Body of pancreas (tissue), 4 donors: ENCODE results near the gene PSEN2. TPM values are rescaled to one million over a fixed set of nuclear protein-coding genes. Genes with fewer than 3 reads are reported as not detected.

ENCODE experiments used
- ATAC-seq: fragments of 150-250 bp; one replicate; pipeline ENCODE4 v1.9.1; 2016
- DNase-seq, 4 donors: peaks; one replicate each; pipeline ENCODE4 v3.0.0-alpha.2; 2019
- H3K27ac ChIP-seq, 4 donors: fragments of 200-600 bp; sonication (generic); 1 replicate in 3 of 4; 2 replicates in 1 of 4; pipeline versions ENCODE4 v1.5.1 to v1.6.1; 2016 to 2019; ENCODE audit warnings: mild to moderate bottlenecking in 1 of 4, mixed read lengths in 1 of 4, moderate library complexity in 1 of 4
- H3K27me3 ChIP-seq, 2 donors: fragments of 200-600 bp; sonication (generic); one replicate each; pipeline ENCODE4 v1.6.0; 2016; ENCODE audit warnings: mild to moderate bottlenecking in 1 of 2
- H3K36me3 ChIP-seq, 2 donors: fragments of 200-600 bp; sonication (generic); replicated peaks in 1 of 2; 2 replicates each; pipeline ENCODE4 v1.5.1; 2016; ENCODE audit warnings: low read depth in 2 of 2; ENCODE audit not compliant: insufficient read depth in 1 of 2
- H3K4me1 ChIP-seq: fragments of 200-600 bp; sonication (generic); one replicate; pipeline ENCODE4 v1.6.0; 2016
- H3K4me3 ChIP-seq, 2 donors: fragments of 200-600 bp; sonication (generic); 1 replicate in 1 of 2; 2 replicates in 1 of 2; pipeline ENCODE4 v1.5.1; 2016 to 2019
- H3K9me3 ChIP-seq, 3 donors: fragments of 200-600 bp; sonication (generic); 1 replicate in 2 of 3; 2 replicates in 1 of 3; pipeline ENCODE4 v1.5.1; 2016
- CTCF ChIP-seq, 7 experiments: fragments of 450-650 bp in 4 of 7; fragments of 200-600 bp in 3 of 7; sonication (generic) in 3 of 7; IDR thresholded peaks; one replicate each; pipeline ENCODE4 v1.5.1; 2016 to 2019; ENCODE audit warnings: antibody characterized with exemption in 7 of 7
- POLR2A ChIP-seq, 3 donors: fragments of 450-650 bp; IDR thresholded peaks; one replicate each; pipeline ENCODE4 v1.6.1; 2016; ENCODE audit warnings: antibody characterized with exemption in 3 of 3, mild to moderate bottlenecking in 2 of 3
- WGBS, 2 donors: methylation state at CpG; one replicate each; pipeline ENCODE4 v1.1.5; 2017; 5-methylcytosine and 5-hydroxymethylcytosine counted together
- intact Hi-C: fragments of 100-400 bp; cut with DNase I; formaldehyde crosslinking; loops from one replicate; pipeline ENCODE4 v1.15.1; 2023
- total RNA-seq, 2 donors: library from RNA; depleted of rRNA; stranded (reverse); fragments of >200 nt; gene quantifications; one replicate each; pipeline ENCODE4 v1.1.0, GENCODE V29; 2016

Gene PSEN2
- total RNA-seq, 2 donors from 2014 or later: 80.9 to 98.9 TPM

- ATAC-seq: no peak
- H3K9me3 ChIP-seq: no peaks in the 10 kb centered on the region
- intact Hi-C loops: no loop called here
- no peak for DNase-seq
- TF ChIP-seq CTCF (IDR thresholded peaks at IDR 0.05) (no peak), POLR2A (IDR thresholded peaks at IDR 0.05) (no peak)
- whole genome bisulfite sequencing, 2 donors: 79 to 92% methylated on average over 2 to 9 of the region's 11 CpGs
- H3K4me1 ChIP-seq: no peaks in the 10 kb centered on the region
- H3K27me3 ChIP-seq: no peaks in the 10 kb centered on the region
- H3K27ac ChIP-seq: no peak overlapping the region
- H3K4me3 ChIP-seq: no peak overlapping the region
- H3K36me3 ChIP-seq: peaks cover 24 to 54% of the 10 kb centered on the region in 2 donors
These were observed 20.9 kb downstream of the PSEN2 start for GRCh38 chr1:226891346-226891745.

- Histone ChIP-seq H3K4me3 (no peak overlapping the region), H3K4me1 (no peaks in the 10 kb centered on the region), H3K27me3 (no peaks in the 10 kb centered on the region), H3K36me3 (peaks cover 24 to 54% of the 10 kb centered on the region in 2 donors), H3K27ac (no peak overlapping the region), H3K9me3 (no peaks in the 10 kb centered on the region)
- ATAC-seq (peak; percentile 14), DNase-seq (no peak)
- 76 to 87% methylated on average over 17 of the region's 17 CpGs for WGBS, 2 donors
- TF ChIP-seq POLR2A (IDR thresholded peaks at IDR 0.05) (no peak), CTCF (IDR thresholded peaks at IDR 0.05) (no peak)
- intact Hi-C loops: no loop called here
These were observed 21.6 kb downstream of the PSEN2 start for GRCh38 chr1:226891846-226892523.

- H3K36me3 ChIP-seq: peaks cover 24 to 52% of the 10 kb centered on the region in 2 donors
- H3K27ac ChIP-seq: no peak overlapping the region
- no peaks in the 10 kb centered on the region for H3K27me3 ChIP-seq
- DNase-seq (no peak), ATAC-seq (no peak)
- no peak for TF ChIP-seq CTCF (IDR thresholded peaks at IDR 0.05)
- no peak for TF ChIP-seq POLR2A (IDR thresholded peaks at IDR 0.05)
- WGBS, 2 donors: 70 to 74% methylated on average over 6 to 8 of the region's 8 CpGs
- intact Hi-C loops: no loop called here
- H3K9me3 ChIP-seq: no peaks in the 10 kb centered on the region
- H3K4me1 ChIP-seq: no peaks in the 10 kb centered on the region
- no peak overlapping the region for H3K4me3 ChIP-seq
These were observed 22.1 kb downstream of the PSEN2 start for GRCh38 chr1:226892524-226892875.

- intact Hi-C loops: no loop called here
- H3K27me3 ChIP-seq: no peaks in the 10 kb centered on the region
- H3K27ac ChIP-seq: no peak overlapping the region
- 93 to 94% methylated on average over 11 to 13 of the region's 13 CpGs for WGBS, 2 donors
- peaks cover 24 to 44% of the 10 kb centered on the region in 2 donors for H3K36me3 ChIP-seq
- TF ChIP-seq CTCF (IDR thresholded peaks at IDR 0.05) (no peak), POLR2A (IDR thresholded peaks at IDR 0.05) (no peak)
- H3K9me3 ChIP-seq: no peaks in the 10 kb centered on the region
- no peak for ATAC-seq
- no peak overlapping the region for H3K4me3 ChIP-seq
- no peaks in the 10 kb centered on the region for H3K4me1 ChIP-seq
- no peak for DNase-seq
These were observed 23.5 kb downstream of the PSEN2 start for GRCh38 chr1:226893936-226894335.

GRCh38 chr1:226894826-226895225 lies 24.4 kb downstream of the PSEN2 start:
- intact Hi-C loops: no loop called here
- no peaks in the 10 kb centered on the region for H3K27me3 ChIP-seq
- WGBS, 2 donors: 85 to 92% methylated on average over 2 to 3 of the region's 3 CpGs

More at GRCh38 chr1:226894826-226895225, 24.4 kb downstream of the PSEN2 start:
- no peak for TF ChIP-seq CTCF (IDR thresholded peaks at IDR 0.05)
- no peak for TF ChIP-seq POLR2A (IDR thresholded peaks at IDR 0.05)
- H3K27ac ChIP-seq: no peak overlapping the region
- ATAC-seq: no peak
- DNase-seq: no peak
- no peaks in the 10 kb centered on the region for H3K4me1 ChIP-seq
- H3K36me3 ChIP-seq: peaks cover 22 to 42% of the 10 kb centered on the region in 2 donors
- no peaks in the 10 kb centered on the region for H3K9me3 ChIP-seq
- no peak overlapping the region for H3K4me3 ChIP-seq
